ENCODE data around the gene CFAP73. TPM values are rescaled to one million over a fixed set of nuclear protein-coding genes. Genes with fewer than 3 reads are reported as not detected.

The CFAP73 gene
- total and polyA plus RNA-seq, 2 of the 8 experiments (the other 6 are each of a cell fraction or from before 2014, with no cell fraction given): 0.45 to 0.56 TPM

DNA sequence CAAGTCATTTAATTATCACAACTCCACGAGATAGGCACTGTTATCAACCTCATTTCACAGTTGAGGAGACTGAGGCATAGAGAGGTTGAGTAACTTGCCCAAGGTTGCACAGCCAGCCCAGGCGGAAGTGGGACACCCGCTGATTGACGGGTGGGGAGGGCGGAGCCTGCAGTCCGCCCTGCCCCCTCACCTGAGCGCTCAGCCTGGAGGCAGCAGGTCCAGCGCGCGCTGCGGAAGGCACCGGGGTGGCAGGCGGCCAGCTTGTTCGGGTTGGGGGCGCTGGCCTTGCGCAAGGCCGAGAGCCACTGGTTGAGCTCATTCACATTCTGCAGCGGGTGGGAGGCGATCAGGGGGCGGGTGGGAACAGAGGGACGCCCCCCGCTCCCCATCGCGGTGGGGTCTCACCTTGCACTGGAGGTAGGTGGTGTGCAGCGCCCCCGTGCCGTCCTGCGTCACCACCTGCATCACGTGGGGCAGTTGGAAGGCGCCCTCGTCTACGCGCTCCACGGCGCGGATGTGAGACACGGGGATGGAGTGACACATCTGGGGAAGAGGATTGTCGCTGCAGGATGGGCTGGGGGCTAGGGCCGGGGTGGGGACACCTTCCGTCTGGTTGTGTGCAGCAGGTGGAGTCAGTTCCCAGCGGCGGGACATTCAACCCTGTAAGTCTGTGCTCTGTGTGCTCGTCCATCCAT lies 45.6 kb upstream of the CFAP73 start (continued):
- TF ChIP-seq, protein P1, sequence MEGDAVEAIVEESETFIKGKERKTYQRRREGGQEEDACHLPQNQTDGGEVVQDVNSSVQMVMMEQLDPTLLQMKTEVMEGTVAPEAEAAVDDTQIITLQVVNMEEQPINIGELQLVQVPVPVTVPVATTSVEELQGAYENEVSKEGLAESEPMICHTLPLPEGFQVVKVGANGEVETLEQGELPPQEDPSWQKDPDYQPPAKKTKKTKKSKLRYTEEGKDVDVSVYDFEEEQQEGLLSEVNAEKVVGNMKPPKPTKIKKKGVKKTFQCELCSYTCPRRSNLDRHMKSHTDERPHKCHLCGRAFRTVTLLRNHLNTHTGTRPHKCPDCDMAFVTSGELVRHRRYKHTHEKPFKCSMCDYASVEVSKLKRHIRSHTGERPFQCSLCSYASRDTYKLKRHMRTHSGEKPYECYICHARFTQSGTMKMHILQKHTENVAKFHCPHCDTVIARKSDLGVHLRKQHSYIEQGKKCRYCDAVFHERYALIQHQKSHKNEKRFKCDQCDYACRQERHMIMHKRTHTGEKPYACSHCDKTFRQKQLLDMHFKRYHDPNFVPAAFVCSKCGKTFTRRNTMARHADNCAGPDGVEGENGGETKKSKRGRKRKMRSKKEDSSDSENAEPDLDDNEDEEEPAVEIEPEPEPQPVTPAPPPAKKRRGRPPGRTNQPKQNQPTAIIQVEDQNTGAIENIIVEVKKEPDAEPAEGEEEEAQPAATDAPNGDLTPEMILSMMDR (IDR thresholded peaks at IDR 0.05; ENCODE audit: control extremely low read depth in 1 of 3, insufficient read depth in 1 of 3, low read depth in 1 of 3, low read length in 3 of 3): peak; percentile 13 to 36 (median 26)
- TF ChIP-seq SP4 (IDR thresholded peaks at IDR 0.05; ENCODE audit: low read length): 0 out of 2 replicates have a peak, but pooled peaks have one; percentile 48
- TF ChIP-seq HDAC6 (IDR thresholded peaks at IDR 0.05; ENCODE audit: low read depth, low read length): no peak
- TF ChIP-seq RAD21 (IDR thresholded peaks at IDR 0.05 in 1 of 2, conservative IDR thresholded peaks at IDR 0.05 in 1 of 2; ENCODE audit: low read depth in 2 of 2, low read length in 2 of 2): 0 out of 4 replicates have a peak, but pooled peaks of 1 of the 2 experiments have one; percentile 7
- TF ChIP-seq CREB1 (IDR thresholded peaks at IDR 0.05): peak; percentile 89
- TF ChIP-seq RFX5 (IDR thresholded peaks at IDR 0.05; ENCODE audit: borderline replicate concordance, low read depth, low read length): no peak
- TF ChIP-seq, protein P2, sequence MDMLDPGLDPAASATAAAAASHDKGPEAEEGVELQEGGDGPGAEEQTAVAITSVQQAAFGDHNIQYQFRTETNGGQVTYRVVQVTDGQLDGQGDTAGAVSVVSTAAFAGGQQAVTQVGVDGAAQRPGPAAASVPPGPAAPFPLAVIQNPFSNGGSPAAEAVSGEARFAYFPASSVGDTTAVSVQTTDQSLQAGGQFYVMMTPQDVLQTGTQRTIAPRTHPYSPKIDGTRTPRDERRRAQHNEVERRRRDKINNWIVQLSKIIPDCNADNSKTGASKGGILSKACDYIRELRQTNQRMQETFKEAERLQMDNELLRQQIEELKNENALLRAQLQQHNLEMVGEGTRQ (IDR thresholded peaks at IDR 0.05; ENCODE audit: low read length): peak; percentile 88
- 0 out of 2 replicates have a peak, but pooled peaks have one; percentile 32 for TF ChIP-seq TBP (IDR thresholded peaks at IDR 0.05; ENCODE audit: low read depth, low read length)
- peak; percentile 74 for TF ChIP-seq POLR2AphosphoS5 (IDR thresholded peaks at IDR 0.05; ENCODE audit: low read depth, low read length)
- TF ChIP-seq TCF12 (IDR thresholded peaks at IDR 0.05; ENCODE audit: low read depth, low read length): 0 out of 2 replicates have a peak, but pooled peaks have one; percentile 6
- peak; percentile 69 for TF ChIP-seq ATF3 (IDR thresholded peaks at IDR 0.05; ENCODE audit: insufficient read depth, low read depth, low read length)
- TF ChIP-seq, protein P3, sequence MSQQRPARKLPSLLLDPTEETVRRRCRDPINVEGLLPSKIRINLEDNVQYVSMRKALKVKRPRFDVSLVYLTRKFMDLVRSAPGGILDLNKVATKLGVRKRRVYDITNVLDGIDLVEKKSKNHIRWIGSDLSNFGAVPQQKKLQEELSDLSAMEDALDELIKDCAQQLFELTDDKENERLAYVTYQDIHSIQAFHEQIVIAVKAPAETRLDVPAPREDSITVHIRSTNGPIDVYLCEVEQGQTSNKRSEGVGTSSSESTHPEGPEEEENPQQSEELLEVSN (IDR thresholded peaks at IDR 0.05): 0 out of 2 replicates have a peak, but pooled peaks have one; percentile 51
- TF ChIP-seq SIX5 (IDR thresholded peaks at IDR 0.05; ENCODE audit: low read depth, low read length): no peak
- peak in 1 of 2 experiments; percentile 65; a peak in 1 of 3 replicates for TF ChIP-seq POLR2A (IDR thresholded peaks at IDR 0.05; ENCODE audit: control extremely low read depth in 1 of 2, low read depth in 2 of 2, low read length in 2 of 2)
- peak; percentile 5; the same call in 1 of the 2 replicates for TF ChIP-seq JUND (IDR thresholded peaks at IDR 0.05; ENCODE audit: low read length)
- peak; percentile 88 for TF ChIP-seq MAX (IDR thresholded peaks at IDR 0.05)
- TF ChIP-seq KDM4A (IDR thresholded peaks at IDR 0.05; ENCODE audit: low read depth, low read length, severe bottlenecking): peak; percentile 85

Measured in H1 (cell line).